PFSK-1 (cell line): ENCODE measurements around the gene IGSF21.

Source experiments
- FOXP2 ChIP-seq: optimal IDR thresholded peaks from 2 replicates; pipeline ENCODE3; 2011; ENCODE audit warnings: borderline replicate concordance, control low read depth, inconsistent platforms; ENCODE audit not compliant: insufficient read depth; ENCODE audit errors: extremely low read length, extremely low read depth
- POLR2AphosphoS5 ChIP-seq: IDR thresholded peaks from 2 replicates; pipeline ENCODE4 v1.6.1; 2012; ENCODE audit warnings: low read depth, mild to moderate bottlenecking, control low read depth, low read length, moderate library complexity
- REST ChIP-seq, 2 experiments: IDR thresholded peaks; 2 replicates each; pipeline versions ENCODE4 v1.6.1 to v1.8.0; 2011 to 2012; ENCODE audit warnings: low read depth in 2 of 2, low read length in 2 of 2, control low read depth in 1 of 2, inconsistent platforms in 1 of 2, mild to moderate bottlenecking in 1 of 2, moderate library complexity in 1 of 2; ENCODE audit not compliant: insufficient read depth in 1 of 2
- SIN3A ChIP-seq: IDR thresholded peaks from 2 replicates; pipeline ENCODE4 v1.6.1; 2012; ENCODE audit warnings: mild to moderate bottlenecking, low read length, moderate library complexity, borderline replicate concordance; ENCODE audit not compliant: insufficient read depth
- TAF1 ChIP-seq: IDR thresholded peaks from 2 replicates; pipeline ENCODE4 v1.6.1; 2012; ENCODE audit warnings: low read length, control low read depth, borderline replicate concordance; ENCODE audit not compliant: insufficient read depth

Gene IGSF21

GRCh38 chr1:18109756-18110597, 2.4 kb downstream of the IGSF21 start:
- TF ChIP-seq POLR2AphosphoS5 = no peak
- no peak for TF ChIP-seq FOXP2
- no peak for TF ChIP-seq SIN3A
- no peak for TF ChIP-seq REST (IDR thresholded peaks at IDR 0.05; ENCODE audit: insufficient read depth in 1 of 2, low read depth in 2 of 2, low read length in 2 of 2)
- TF ChIP-seq TAF1 = no peak

- TF ChIP-seq TAF1 (no peak), FOXP2 (no peak)
Measured at GRCh38 chr1:18110598-18110939, 3.0 kb downstream of the IGSF21 start.

- TF ChIP-seq REST (IDR thresholded peaks at IDR 0.05; ENCODE audit: insufficient read depth in 1 of 2, low read depth in 2 of 2, low read length in 2 of 2) (no peak), FOXP2 (no peak), SIN3A (no peak), POLR2AphosphoS5 (no peak), TAF1 (no peak)
Measured at GRCh38 chr1:18110968-18111367, 3.4 kb downstream of the IGSF21 start.

GRCh38 chr1:18111605-18112297, 4.2 kb downstream of the IGSF21 start:
- TF ChIP-seq POLR2AphosphoS5 = no peak
- TF ChIP-seq TAF1 = no peak
- TF ChIP-seq REST (IDR thresholded peaks at IDR 0.05; ENCODE audit: insufficient read depth in 1 of 2, low read depth in 2 of 2, low read length in 2 of 2) = no peak
- TF ChIP-seq FOXP2 = no peak
- TF ChIP-seq SIN3A = no peak

- TF ChIP-seq SIN3A (no peak), REST (IDR thresholded peaks at IDR 0.05; ENCODE audit: insufficient read depth in 1 of 2, low read depth in 2 of 2, low read length in 2 of 2) (no peak), POLR2AphosphoS5 (no peak), FOXP2 (no peak), TAF1 (no peak)
Measured at GRCh38 chr1:18112611-18113010, 5.0 kb downstream of the IGSF21 start.
